Measurements from ENCODE around the gene TIGAR.

Gene TIGAR

GRCh38 chr12:4320853-4321701 is at the start of gene TIGAR:
TSS of gene TIGAR (plus strand) at chr12:4321213. CDS start at chr12:4321272, 59 bp downstream.
- DNase-seq (ENCODE audit: low read depth): peak; percentile 95

GRCh38 chr12:4271717-4272423 is 49.1 kb upstream of the TIGAR start:
- peak; percentile 39 for DNase-seq (ENCODE audit: low read depth)

- no peak for DNase-seq (ENCODE audit: low read depth)
Measured at GRCh38 chr12:4272424-4273272, 48.4 kb upstream of the TIGAR start.

- no peak for DNase-seq (ENCODE audit: low read depth)
Measured at GRCh38 chr12:4273273-4273651, 47.8 kb upstream of the TIGAR start.

- DNase-seq (ENCODE audit: low read depth): peak; percentile 44
Measured at GRCh38 chr12:4273652-4274395, 47.2 kb upstream of the TIGAR start, which contains the start of gene CCND2. TSS of gene CCND2 (plus strand) at chr12:4273762. CDS start at chr12:4274041, 279 bp downstream.

- no peak for DNase-seq (ENCODE audit: low read depth)
Measured at GRCh38 chr12:4274396-4275015, 46.5 kb upstream of the TIGAR start.

- no peak for DNase-seq (ENCODE audit: low read depth)
Measured at GRCh38 chr12:4275016-4275869, 45.8 kb upstream of the TIGAR start.

GRCh38 chr12:4275870-4276301 is 45.1 kb upstream of the TIGAR start:
- no peak for DNase-seq (ENCODE audit: low read depth)

GRCh38 chr12:4276524-4277204 is 44.3 kb upstream of the TIGAR start:
- peak; percentile 83 for DNase-seq (ENCODE audit: low read depth)

GRCh38 chr12:4277205-4277543 is 43.8 kb upstream of the TIGAR start:
- no peak for DNase-seq (ENCODE audit: low read depth)

- DNase-seq (ENCODE audit: low read depth): no peak
Measured at GRCh38 chr12:4277857-4278256, 43.2 kb upstream of the TIGAR start.

- no peak for DNase-seq (ENCODE audit: low read depth)
Measured at GRCh38 chr12:4278329-4279197, 42.5 kb upstream of the TIGAR start.

GRCh38 chr12:4279198-4279690 is 41.8 kb upstream of the TIGAR start:
- no peak for DNase-seq (ENCODE audit: low read depth)

GRCh38 chr12:4280351-4281163 is 40.5 kb upstream of the TIGAR start:
- no peak for DNase-seq (ENCODE audit: low read depth)

GRCh38 chr12:4281173-4281654 is 39.8 kb upstream of the TIGAR start:
- DNase-seq (ENCODE audit: low read depth): no peak

- DNase-seq (ENCODE audit: low read depth): no peak
Measured at GRCh38 chr12:4282103-4282891, 38.7 kb upstream of the TIGAR start.

All from ELR (cell line).